Activated naive CD4-positive, alpha-beta T cell treated with anti-CD3 and anti-CD28 coated beads for 36 hours (primary cell): ENCODE results near the gene ELMOD1. TPM values are rescaled to one million over a fixed set of nuclear protein-coding genes. Genes with fewer than 3 reads are reported as not detected.
"Not testable (repeated sequence)": the region's sequence is repeated elsewhere in the genome, so short reads cannot be mapped to it uniquely, and the experiment has no call there.

Experiments
- CTCF ChIA-PET: fragments of 350-600 bp; sonication (Branson Sonifier 250); formaldehyde crosslinking; loops from one replicate; lab custom pipeline; 2021; ENCODE audit warnings: antibody characterized with exemption; lab: Charles Lee
- DNase-seq: peaks from one replicate; pipeline ENCODE4 v3.0.0-alpha.2; 2020
- H3K27ac Mint-ChIP-seq: one replicate; pipeline ENCODE4 v1.8.0; 2021; ENCODE audit warnings: mild to moderate bottlenecking, mixed read lengths
- H3K27me3 Mint-ChIP-seq: one replicate; pipeline ENCODE4 v1.8.0; 2021; ENCODE audit warnings: low read depth, mixed read lengths
- H3K36me3 Mint-ChIP-seq: one replicate; pipeline ENCODE4 v1.8.0; 2021; ENCODE audit warnings: low read depth, mixed read lengths
- H3K4me1 Mint-ChIP-seq: one replicate; pipeline ENCODE4 v1.8.0; 2021; ENCODE audit warnings: low read depth, mixed read lengths
- H3K4me3 Mint-ChIP-seq: one replicate; pipeline ENCODE4 v1.8.0; 2021; ENCODE audit warnings: mild to moderate bottlenecking, moderate library complexity, mixed read lengths
- H3K9me3 Mint-ChIP-seq: one replicate; pipeline ENCODE4 v1.8.0; 2021; ENCODE audit warnings: mixed read lengths
- intact Hi-C: fragments of 100-400 bp; cut with micrococcal nuclease; formaldehyde crosslinking; loops from one replicate; pipeline ENCODE4 v1.15.1; 2023
- total RNA-seq, 2 experiments: library from RNA; stranded (reverse); gene quantifications; one replicate each; pipeline ENCODE4 v1.2.3, GENCODE V29; 2021

The ELMOD1 gene
- total RNA-seq, 2 experiments from 2014 or later: not detected

- Mint-ChIP-seq H3K27me3 (no peaks in the 10 kb centered on the region), H3K4me3 (peak within 1 kb of the TSS; percentile 85), H3K36me3 (peaks cover 2% of the 10 kb centered on the region), H3K9me3 (no peaks in the 10 kb centered on the region), H3K4me1 (peaks cover 48% of the 10 kb centered on the region), H3K27ac (peak within 1 kb of the TSS; percentile 92)
- peak; percentile 89 for DNase-seq
- intact Hi-C loops: loop anchor here (1.0 to 10.0 kb wide), 13 partner anchors 11 to 1488 kb away; partner anchors contain the start of genes AASDHPPT, ATM, C11orf65 and CUL5
- CTCF ChIA-PET: interaction anchor here (0.8 to 3.9 kb wide), 4 partner anchors 9 to 124 kb away, joined by 3 to 25 read pairs (median 4); no protein-coding TSS in a partner anchor
These were observed 25.6 kb upstream of the ELMOD1 start, which contains the start of gene ALKBH8 for GRCh38 chr11:107565219-107565937. TSS of gene ALKBH8 (minus strand) at chr11:107565735. CDS start at chr11:107560893, 4,842 bp downstream.

GRCh38 chr11:107565955-107566501 lies 24.9 kb upstream of the ELMOD1 start:
- not testable (repeated sequence) for H3K36me3 Mint-ChIP-seq, H3K9me3 Mint-ChIP-seq, H3K27me3 Mint-ChIP-seq, DNase-seq
- Mint-ChIP-seq H3K4me3 (peak overlapping the region; percentile 85), H3K27ac (peak overlapping the region; percentile 92), H3K4me1 (peaks cover 47% of the 10 kb centered on the region)
- CTCF ChIA-PET: interaction anchor here (0.8 to 3.9 kb wide), 6 partner anchors 8 to 205 kb away, joined by 3 to 25 read pairs (median 4); no protein-coding TSS in a partner anchor
- intact Hi-C loops: loop anchor here (1.0 to 10.0 kb wide), 13 partner anchors 10 to 1489 kb away; partner anchors contain the start of genes AASDHPPT, ATM, C11orf65 and CUL5

- intact Hi-C loops: loop anchor here (5.0 to 10.0 kb wide), 6 partner anchors 41 to 1489 kb away; partner anchors contain the start of genes AASDHPPT, ATM, C11orf65 and DDX10
- no peaks in the 10 kb centered on the region for H3K9me3 Mint-ChIP-seq
- H3K36me3 Mint-ChIP-seq: no peaks in the 10 kb centered on the region
- CTCF ChIA-PET: interaction anchor here (0.6 to 3.9 kb wide), 5 partner anchors 8 to 208 kb away, joined by 3 to 25 read pairs (median 6); no protein-coding TSS in a partner anchor
- peaks cover 41% of the 10 kb centered on the region for H3K4me1 Mint-ChIP-seq
- peak overlapping the region; percentile 85 for H3K4me3 Mint-ChIP-seq
- peak overlapping the region; percentile 92 for H3K27ac Mint-ChIP-seq
- H3K27me3 Mint-ChIP-seq: no peaks in the 10 kb centered on the region
- no peak for DNase-seq
These were observed 24.4 kb upstream of the ELMOD1 start for GRCh38 chr11:107566569-107566968.

GRCh38 chr11:107567739-107568335 lies 23.1 kb upstream of the ELMOD1 start:
- DNase-seq: no peak
- Mint-ChIP-seq H3K4me1 (peaks cover 29% of the 10 kb centered on the region), H3K27me3 (no peaks in the 10 kb centered on the region), H3K9me3 (no peaks in the 10 kb centered on the region), H3K36me3 (no peaks in the 10 kb centered on the region), H3K4me3 (no peak overlapping the region), H3K27ac (no peak overlapping the region)
- CTCF ChIA-PET: interaction anchor here (0.6 to 3.9 kb wide), 6 partner anchors 9 to 203 kb away, joined by 3 to 25 read pairs (median 4); no protein-coding TSS in a partner anchor
- intact Hi-C loops: loop anchor here (5.0 to 10.0 kb wide), 6 partner anchors 39 to 1491 kb away; partner anchors contain the start of genes AASDHPPT, ATM, C11orf65 and DDX10

- Mint-ChIP-seq H3K27ac (no peak overlapping the region), H3K4me3 (no peak overlapping the region), H3K9me3 (no peaks in the 10 kb centered on the region), H3K27me3 (no peaks in the 10 kb centered on the region), H3K4me1 (peaks cover 13% of the 10 kb centered on the region), H3K36me3 (no peaks in the 10 kb centered on the region)
- intact Hi-C loops: no loop called here
- DNase-seq: no peak
- CTCF ChIA-PET: interaction anchor here (0.6 kb wide), 1 partner anchor 45 kb away, joined by 3 read pairs; no protein-coding TSS in a partner anchor
These were observed 20.9 kb upstream of the ELMOD1 start for GRCh38 chr11:107570015-107570414.

- no peak for DNase-seq
- Mint-ChIP-seq H3K4me3 (no peak overlapping the region), H3K27ac (no peak overlapping the region), H3K36me3 (no peaks in the 10 kb centered on the region), H3K9me3 (no peaks in the 10 kb centered on the region), H3K27me3 (no peaks in the 10 kb centered on the region), H3K4me1 (no peaks in the 10 kb centered on the region)
- CTCF ChIA-PET: interaction anchor here (1.8 to 2.1 kb wide), 4 partner anchors 7 to 116 kb away, joined by 5 to 8 read pairs (median 6); partner anchors contain the start of gene ALKBH8
- intact Hi-C loops: no loop called here
These were observed 17.5 kb upstream of the ELMOD1 start for GRCh38 chr11:107573438-107573837.

GRCh38 chr11:107576497-107577345 lies 14.2 kb upstream of the ELMOD1 start:
- not testable (repeated sequence) for H3K27me3 Mint-ChIP-seq, H3K4me3 Mint-ChIP-seq, H3K9me3 Mint-ChIP-seq, H3K4me1 Mint-ChIP-seq, H3K27ac Mint-ChIP-seq, H3K36me3 Mint-ChIP-seq
- CTCF ChIA-PET: interaction anchor here (0.7 to 4.1 kb wide), 9 partner anchors 9 to 429 kb away, joined by 3 to 41 read pairs (median 3); no protein-coding TSS in a partner anchor
- DNase-seq: peak; percentile 79
- intact Hi-C loops: loop anchor here (1.0 to 2.0 kb wide), 6 partner anchors 11 to 322 kb away; partner anchors contain the start of gene ALKBH8

GRCh38 chr11:107577346-107577711 lies 13.6 kb upstream of the ELMOD1 start:
- CTCF ChIA-PET: interaction anchor here (0.8 to 4.1 kb wide), 7 partner anchors 8 to 167 kb away, joined by 3 to 41 read pairs (median 3); no protein-coding TSS in a partner anchor
- DNase-seq: no peak
- intact Hi-C loops: loop anchor here (2.0 kb wide), 1 partner anchor 193 kb away; no protein-coding TSS in a partner anchor
- H3K36me3 Mint-ChIP-seq: no peaks in the 10 kb centered on the region
- no peaks in the 10 kb centered on the region for H3K4me1 Mint-ChIP-seq
- H3K4me3 Mint-ChIP-seq: no peak overlapping the region
- no peak overlapping the region for H3K27ac Mint-ChIP-seq
- peaks cover 2% of the 10 kb centered on the region for H3K27me3 Mint-ChIP-seq
- no peaks in the 10 kb centered on the region for H3K9me3 Mint-ChIP-seq

- H3K27ac Mint-ChIP-seq, H3K9me3 Mint-ChIP-seq, H3K4me3 Mint-ChIP-seq, intact Hi-C loops, H3K36me3 Mint-ChIP-seq, H3K4me1 Mint-ChIP-seq, DNase-seq, H3K27me3 Mint-ChIP-seq: not testable (repeated sequence)
- CTCF ChIA-PET: interaction anchor here (0.6 to 1.1 kb wide), 3 partner anchors 40 to 301 kb away, joined by 3 to 4 read pairs (median 3); no protein-coding TSS in a partner anchor
These were observed 11.8 kb upstream of the ELMOD1 start for GRCh38 chr11:107579169-107579568.

- no peaks in the 10 kb centered on the region for H3K36me3 Mint-ChIP-seq
- DNase-seq: no peak
- intact Hi-C loops: no loop called here
- no peaks in the 10 kb centered on the region for H3K9me3 Mint-ChIP-seq
- H3K27ac Mint-ChIP-seq: no peak overlapping the region
- H3K27me3 Mint-ChIP-seq: peaks cover 8% of the 10 kb centered on the region
- CTCF ChIA-PET: no interaction called here
- no peaks in the 10 kb centered on the region for H3K4me1 Mint-ChIP-seq
- no peak overlapping the region for H3K4me3 Mint-ChIP-seq
These were observed 9.8 kb upstream of the ELMOD1 start for GRCh38 chr11:107581147-107581546.

- CTCF ChIA-PET: interaction anchor here (0.9 kb wide), 1 partner anchor 20 kb away, joined by 5 read pairs; no protein-coding TSS in a partner anchor
- intact Hi-C loops: no loop called here
- Mint-ChIP-seq H3K27ac (no peak overlapping the region), H3K4me3 (no peak overlapping the region), H3K27me3 (peaks cover 27% of the 10 kb centered on the region), H3K9me3 (no peaks in the 10 kb centered on the region), H3K4me1 (no peaks in the 10 kb centered on the region), H3K36me3 (no peaks in the 10 kb centered on the region)
- DNase-seq: no peak
These were observed 7.2 kb upstream of the ELMOD1 start for GRCh38 chr11:107583629-107584195.
